Sigmoid colon (tissue), 3 donors: ENCODE data around the gene ZIC1.

Experiments
- POLR2A ChIP-seq, 2 donors: fragments of 450-650 bp; IDR thresholded peaks; one replicate each; pipeline ENCODE4 v1.6.1; 2016; ENCODE audit warnings: antibody characterized with exemption in 2 of 2, mild to moderate bottlenecking in 2 of 2, moderate library complexity in 2 of 2
- TF ChIP-seq, protein P1 (sequence below), 4 experiments: fragments of 450-650 bp in 3 of 4; fragments of 200-600 bp in 1 of 4; IDR thresholded peaks; one replicate each; pipeline ENCODE4 v1.5.1; 2016 to 2019; ENCODE audit warnings: antibody characterized with exemption in 4 of 4, mild to moderate bottlenecking in 3 of 4, moderate library complexity in 2 of 4

DNA sequence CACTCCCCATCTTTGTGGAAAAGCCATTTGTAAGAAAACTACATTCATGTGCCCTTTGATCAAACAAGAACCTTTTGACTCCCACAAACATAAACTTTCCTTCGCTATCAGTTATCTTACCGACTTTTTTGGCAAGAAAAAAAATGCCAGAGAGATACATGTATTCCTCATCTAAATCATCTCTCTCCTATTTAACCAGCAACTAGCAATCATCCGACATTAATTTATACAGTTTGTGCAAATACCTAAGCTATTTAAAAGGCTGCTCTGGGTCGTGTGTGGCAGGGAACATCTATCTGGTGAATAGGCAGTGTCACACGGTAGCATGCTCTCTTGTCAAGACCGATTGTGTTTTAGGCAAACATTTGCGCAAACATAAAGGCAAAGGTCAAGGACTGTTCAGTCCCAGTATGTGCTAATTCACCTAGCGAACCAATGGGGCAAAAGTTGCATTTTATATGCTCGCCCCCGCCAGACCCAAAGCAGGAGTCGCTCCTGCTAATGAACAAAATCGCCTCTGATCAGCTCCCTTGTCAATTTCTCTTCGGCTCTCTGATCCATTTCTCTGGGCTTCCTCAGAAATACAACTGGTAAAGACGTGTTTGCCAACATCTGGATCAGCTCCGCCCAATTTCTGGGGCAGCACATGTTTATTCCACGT lies 40.5 kb upstream of the ZIC1 start:
- TF ChIP-seq, protein P1, sequence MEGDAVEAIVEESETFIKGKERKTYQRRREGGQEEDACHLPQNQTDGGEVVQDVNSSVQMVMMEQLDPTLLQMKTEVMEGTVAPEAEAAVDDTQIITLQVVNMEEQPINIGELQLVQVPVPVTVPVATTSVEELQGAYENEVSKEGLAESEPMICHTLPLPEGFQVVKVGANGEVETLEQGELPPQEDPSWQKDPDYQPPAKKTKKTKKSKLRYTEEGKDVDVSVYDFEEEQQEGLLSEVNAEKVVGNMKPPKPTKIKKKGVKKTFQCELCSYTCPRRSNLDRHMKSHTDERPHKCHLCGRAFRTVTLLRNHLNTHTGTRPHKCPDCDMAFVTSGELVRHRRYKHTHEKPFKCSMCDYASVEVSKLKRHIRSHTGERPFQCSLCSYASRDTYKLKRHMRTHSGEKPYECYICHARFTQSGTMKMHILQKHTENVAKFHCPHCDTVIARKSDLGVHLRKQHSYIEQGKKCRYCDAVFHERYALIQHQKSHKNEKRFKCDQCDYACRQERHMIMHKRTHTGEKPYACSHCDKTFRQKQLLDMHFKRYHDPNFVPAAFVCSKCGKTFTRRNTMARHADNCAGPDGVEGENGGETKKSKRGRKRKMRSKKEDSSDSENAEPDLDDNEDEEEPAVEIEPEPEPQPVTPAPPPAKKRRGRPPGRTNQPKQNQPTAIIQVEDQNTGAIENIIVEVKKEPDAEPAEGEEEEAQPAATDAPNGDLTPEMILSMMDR (IDR thresholded peaks at IDR 0.05), result no peak
- TF ChIP-seq POLR2A (IDR thresholded peaks at IDR 0.05), result no peak
